Erythroblast (primary cell): ENCODE measurements around the gene GLP2R.
"Not testable (repeated sequence)": the region's sequence is repeated elsewhere in the genome, so short reads cannot be mapped to it uniquely, and the experiment has no call there.

Experiments
- DNase-seq, 2 experiments: peaks; one replicate each; lab custom pipeline; 2025; lab: John Stamatoyannopoulos, UW
- GATA1 ChIP-seq: IDR thresholded peaks from 2 replicates; pipeline ENCODE4 v1.6.1; 2011; ENCODE audit warnings: low read depth, mild to moderate bottlenecking, control low read depth, low read length, moderate library complexity
- POLR2A ChIP-seq: IDR thresholded peaks from 2 replicates; pipeline ENCODE4 v1.6.1; 2011; ENCODE audit warnings: mild to moderate bottlenecking, low read length

The GLP2R gene, protein sequence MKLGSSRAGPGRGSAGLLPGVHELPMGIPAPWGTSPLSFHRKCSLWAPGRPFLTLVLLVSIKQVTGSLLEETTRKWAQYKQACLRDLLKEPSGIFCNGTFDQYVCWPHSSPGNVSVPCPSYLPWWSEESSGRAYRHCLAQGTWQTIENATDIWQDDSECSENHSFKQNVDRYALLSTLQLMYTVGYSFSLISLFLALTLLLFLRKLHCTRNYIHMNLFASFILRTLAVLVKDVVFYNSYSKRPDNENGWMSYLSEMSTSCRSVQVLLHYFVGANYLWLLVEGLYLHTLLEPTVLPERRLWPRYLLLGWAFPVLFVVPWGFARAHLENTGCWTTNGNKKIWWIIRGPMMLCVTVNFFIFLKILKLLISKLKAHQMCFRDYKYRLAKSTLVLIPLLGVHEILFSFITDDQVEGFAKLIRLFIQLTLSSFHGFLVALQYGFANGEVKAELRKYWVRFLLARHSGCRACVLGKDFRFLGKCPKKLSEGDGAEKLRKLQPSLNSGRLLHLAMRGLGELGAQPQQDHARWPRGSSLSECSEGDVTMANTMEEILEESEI

DNA sequence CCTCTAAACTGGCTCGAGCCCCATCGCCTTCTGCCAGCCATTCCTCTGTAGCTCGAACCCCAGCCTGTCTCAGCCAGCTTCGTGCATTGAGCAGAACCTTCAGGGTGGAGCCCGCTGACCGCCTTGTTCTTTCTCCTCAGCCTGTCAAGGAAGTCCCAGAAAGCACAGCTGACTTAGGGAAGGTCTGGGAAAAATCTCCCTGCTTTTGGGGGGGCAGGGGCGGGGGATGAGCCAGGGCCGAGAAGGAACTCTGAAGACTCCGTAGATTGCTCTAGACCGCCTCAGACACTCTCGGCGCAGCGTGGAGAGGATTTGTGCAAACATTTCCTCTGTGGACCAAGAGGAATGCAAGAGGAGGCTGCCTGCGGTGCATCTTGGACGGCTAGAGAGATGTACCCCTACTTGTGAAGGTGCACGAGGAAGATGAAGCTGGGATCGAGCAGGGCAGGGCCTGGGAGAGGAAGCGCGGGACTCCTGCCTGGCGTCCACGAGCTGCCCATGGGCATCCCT is at the start of gene GLP2R:
Gene GLP2R, plus strand, starts transcription at position 284 of the 510 bp plus-strand sequence. Its CDS starts 140 bp downstream, at position 424.
- DNase-seq: no peak
- TF ChIP-seq GATA1: no peak
- TF ChIP-seq POLR2A: no peak

GRCh38 chr17:9776911-9777310 is 48.8 kb upstream of the GLP2R start:
- no peak for TF ChIP-seq POLR2A
- TF ChIP-seq GATA1: no peak
- DNase-seq: no peak

DNA sequence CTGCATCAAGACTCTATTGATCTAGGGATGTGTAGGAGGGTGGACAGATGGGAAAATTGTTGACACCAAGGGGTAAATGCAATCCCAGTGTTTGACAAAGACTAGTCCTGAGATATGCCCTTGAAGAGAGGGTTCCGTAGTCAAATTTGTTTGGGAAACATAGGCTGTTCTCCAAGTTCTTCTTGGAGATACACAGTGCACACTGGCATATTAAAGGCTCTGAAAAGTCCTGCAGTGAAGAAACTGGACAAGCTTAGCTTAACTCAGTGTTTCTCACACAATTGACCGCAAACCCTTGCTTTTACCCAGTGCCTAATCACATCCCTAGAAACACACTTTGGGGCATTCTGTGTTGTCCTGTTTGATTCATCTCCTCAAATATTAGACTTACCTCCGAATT is 45.2 kb upstream of the GLP2R start:
- DNase-seq: no peak
- no peak for TF ChIP-seq POLR2A

- TF ChIP-seq GATA1 (no peak), POLR2A (no peak)
- DNase-seq: no peak
Measured at GRCh38 chr17:9783050-9783449, 42.7 kb upstream of the GLP2R start.

GRCh38 chr17:9783465-9783864 is 42.3 kb upstream of the GLP2R start:
- DNase-seq: not testable (repeated sequence)

- TF ChIP-seq POLR2A (no peak), GATA1 (no peak)
- no peak for DNase-seq
Measured at GRCh38 chr17:9784544-9784943, 41.2 kb upstream of the GLP2R start.

DNA sequence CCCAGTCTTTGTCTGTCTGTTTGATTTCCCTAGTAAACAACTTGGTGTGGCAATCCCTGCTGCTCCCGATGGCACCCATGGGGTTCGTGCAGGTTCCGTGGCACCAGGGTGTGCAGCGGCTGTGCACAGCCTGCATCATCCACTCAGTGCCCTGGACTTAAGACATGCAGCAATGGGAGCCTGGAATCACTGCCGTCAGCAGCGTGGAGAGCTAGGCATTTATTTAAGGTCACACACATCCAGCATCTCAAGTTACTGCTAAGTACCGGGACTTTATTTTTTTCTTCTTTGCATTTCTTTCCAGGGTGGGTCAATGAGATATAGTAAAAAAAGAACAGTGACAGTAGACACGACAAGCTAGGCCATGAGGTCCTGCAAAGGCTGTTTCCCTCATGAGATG is 37.1 kb upstream of the GLP2R start:
- no peak for DNase-seq
- TF ChIP-seq GATA1: no peak
- TF ChIP-seq POLR2A: no peak

DNA sequence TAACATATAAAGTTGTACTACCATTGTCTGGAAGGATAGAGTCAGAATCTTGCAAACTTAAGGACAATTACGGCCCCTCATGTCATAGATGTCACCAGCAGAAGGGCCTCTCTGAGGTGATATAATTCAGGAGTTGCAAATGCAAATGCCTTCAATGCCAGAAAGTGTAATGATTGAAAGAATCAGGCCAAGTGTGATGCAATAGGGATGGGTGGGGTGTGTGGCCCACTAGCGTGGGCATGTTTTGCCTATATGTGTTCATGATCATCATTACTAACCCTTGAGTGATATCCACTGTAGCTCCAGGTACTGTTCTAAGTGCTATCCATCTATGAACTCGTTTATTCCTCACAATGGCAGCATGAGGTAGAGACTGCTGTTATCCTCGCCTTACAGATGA is 35.4 kb upstream of the GLP2R start:
- no peak for DNase-seq
- TF ChIP-seq GATA1 (no peak), POLR2A (no peak)

- no peak for DNase-seq
- TF ChIP-seq POLR2A: no peak
Measured at GRCh38 chr17:9790889-9791876, 34.5 kb upstream of the GLP2R start, which contains the start of gene DHRS7C. Gene DHRS7C (minus strand): TSS chr17:9791592. CDS start chr17:9791284, 308 bp downstream.

GRCh38 chr17:9792181-9792840 is 33.4 kb upstream of the GLP2R start:
- TF ChIP-seq GATA1 (no peak), POLR2A (no peak)
- DNase-seq: no peak

DNA sequence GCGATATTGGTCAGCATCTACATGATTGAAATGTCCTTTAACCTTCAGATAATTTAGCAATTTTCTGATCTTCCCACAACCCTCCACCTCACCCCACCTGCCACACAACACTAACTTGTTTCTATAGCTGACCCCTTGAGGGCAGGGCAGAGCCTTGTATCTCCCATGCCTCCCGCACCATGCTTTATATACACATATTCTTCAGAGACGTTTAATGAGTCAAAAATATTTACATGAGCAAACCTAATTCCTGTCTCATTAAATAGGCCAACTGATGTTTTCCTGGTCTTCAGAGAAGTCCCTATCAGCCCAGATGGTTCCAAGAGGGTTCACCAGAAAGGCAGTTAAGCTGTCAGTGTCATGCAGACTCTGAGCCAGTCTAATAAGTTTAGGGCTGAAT is 27.7 kb upstream of the GLP2R start:
- no peak for TF ChIP-seq POLR2A
- no peak for TF ChIP-seq GATA1
- DNase-seq: no peak

DNA sequence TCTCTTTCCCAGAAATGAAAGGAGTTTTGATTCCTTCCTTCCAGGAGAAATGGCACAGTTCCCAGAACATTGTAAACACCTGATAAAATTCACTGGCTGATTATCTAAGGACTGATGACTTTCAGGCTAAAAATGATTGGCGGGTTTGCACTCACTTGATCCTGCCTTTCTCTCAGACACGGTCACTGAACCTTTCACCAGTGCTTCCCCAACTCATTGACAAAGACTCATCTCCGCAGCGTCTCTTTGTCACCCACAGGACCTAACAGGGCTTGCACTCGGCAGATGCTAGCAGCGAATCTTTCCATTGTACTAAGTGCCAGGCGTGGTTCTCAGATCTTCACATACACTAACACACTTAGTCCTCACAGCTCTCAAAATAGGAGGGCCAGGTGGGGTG is 27.0 kb upstream of the GLP2R start:
- no peak for TF ChIP-seq POLR2A
- TF ChIP-seq GATA1: no peak
- DNase-seq: no peak

GRCh38 chr17:9801505-9801904 is 24.2 kb upstream of the GLP2R start:
- TF ChIP-seq GATA1 (no peak), POLR2A (no peak)
- DNase-seq: no peak
